UCSD-AML1 (cell line): ENCODE data around the gene DSEL.
A peak's percentile ranks its signal among the peaks of the same experiment; 100 is the strongest.

Experiments
- DNase-seq: peaks from one replicate; lab custom pipeline; 2025; ENCODE audit not compliant: unreplicated experiment; lab: John Stamatoyannopoulos, UW

DSEL gene

GRCh38 chr18:67516539-67517443 lies at the start of gene DSEL:
Gene DSEL (minus strand): TSS chr18:67516720. CDS start chr18:67514608, 2,112 bp downstream.
- peak; percentile 96 for DNase-seq

DNA sequence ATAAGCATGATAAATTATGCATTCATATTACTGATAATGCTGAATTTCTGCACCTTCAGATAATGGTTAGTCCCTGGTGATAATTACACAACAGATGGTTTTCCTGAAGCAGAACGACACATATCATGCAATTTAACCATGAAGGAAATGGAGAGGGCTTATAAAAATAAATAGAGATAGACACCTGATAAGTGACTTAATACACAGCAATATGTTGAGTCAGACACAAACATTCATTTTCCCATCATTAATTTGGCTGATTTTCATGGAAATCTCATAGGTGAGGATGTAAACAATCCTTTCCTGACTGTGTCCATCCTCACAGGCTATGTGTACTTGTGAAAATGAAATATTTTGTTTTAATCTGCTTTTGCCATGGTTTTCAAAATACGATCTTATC lies 36.9 kb upstream of the DSEL start:
- DNase-seq: no peak

DNA sequence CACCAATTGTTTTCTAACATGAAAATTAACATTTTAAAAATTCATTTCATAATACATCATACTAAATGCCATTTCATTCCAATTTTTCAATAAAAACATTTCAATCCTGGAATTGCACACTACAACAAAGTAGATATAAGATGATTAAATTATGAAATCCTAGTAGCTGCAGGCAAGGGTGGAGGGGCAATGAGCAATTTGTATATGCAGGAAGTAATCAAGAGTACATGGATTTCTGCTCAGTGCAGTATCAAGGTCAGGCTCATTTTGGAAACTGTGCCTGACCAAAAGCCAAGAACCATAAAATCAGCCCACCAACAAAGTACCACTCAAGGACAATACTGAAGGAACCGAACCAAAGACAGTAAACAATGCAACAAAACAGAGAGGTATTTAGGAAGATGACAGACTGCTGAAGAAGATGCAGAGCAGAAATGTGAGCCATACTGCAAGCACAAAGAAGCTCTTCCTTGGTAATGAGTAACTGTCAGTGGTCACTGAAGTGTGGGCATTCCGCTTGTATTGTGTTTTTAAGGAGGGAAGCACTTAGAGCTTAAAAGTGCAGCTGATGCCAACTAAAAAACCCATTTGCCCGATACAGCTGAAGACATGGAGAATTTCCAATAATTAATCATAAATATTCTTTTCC lies 34.5 kb upstream of the DSEL start:
- no peak for DNase-seq

- no peak for DNase-seq
These were observed 33.4 kb upstream of the DSEL start for GRCh38 chr18:67549946-67550345.

DNA sequence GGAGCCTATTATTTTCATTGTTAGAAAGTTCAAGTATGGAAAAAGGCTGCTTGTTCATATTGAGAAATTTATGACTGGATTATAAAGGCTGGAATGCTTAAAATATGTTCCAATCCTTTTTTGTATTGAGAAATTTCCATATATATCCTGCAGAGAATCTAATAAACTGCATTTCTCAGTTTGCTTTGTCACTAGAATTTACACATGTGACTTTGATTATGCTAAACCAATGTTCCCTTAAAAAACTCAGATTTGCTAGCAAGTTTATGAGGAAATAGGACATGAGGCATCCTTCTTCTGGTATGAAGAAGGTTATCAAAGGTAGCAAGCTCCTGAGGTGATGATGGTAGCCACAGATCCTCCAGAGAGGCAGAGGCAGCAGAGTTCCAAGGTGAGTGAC lies 29.2 kb upstream of the DSEL start:
- DNase-seq: no peak

- no peak for DNase-seq
These were observed 24.0 kb upstream of the DSEL start for GRCh38 chr18:67540559-67540958.

- no peak for DNase-seq
These were observed 15.4 kb upstream of the DSEL start for GRCh38 chr18:67531929-67532328.

- DNase-seq: no peak
These were observed 9.0 kb upstream of the DSEL start for GRCh38 chr18:67525328-67526099.

DNA sequence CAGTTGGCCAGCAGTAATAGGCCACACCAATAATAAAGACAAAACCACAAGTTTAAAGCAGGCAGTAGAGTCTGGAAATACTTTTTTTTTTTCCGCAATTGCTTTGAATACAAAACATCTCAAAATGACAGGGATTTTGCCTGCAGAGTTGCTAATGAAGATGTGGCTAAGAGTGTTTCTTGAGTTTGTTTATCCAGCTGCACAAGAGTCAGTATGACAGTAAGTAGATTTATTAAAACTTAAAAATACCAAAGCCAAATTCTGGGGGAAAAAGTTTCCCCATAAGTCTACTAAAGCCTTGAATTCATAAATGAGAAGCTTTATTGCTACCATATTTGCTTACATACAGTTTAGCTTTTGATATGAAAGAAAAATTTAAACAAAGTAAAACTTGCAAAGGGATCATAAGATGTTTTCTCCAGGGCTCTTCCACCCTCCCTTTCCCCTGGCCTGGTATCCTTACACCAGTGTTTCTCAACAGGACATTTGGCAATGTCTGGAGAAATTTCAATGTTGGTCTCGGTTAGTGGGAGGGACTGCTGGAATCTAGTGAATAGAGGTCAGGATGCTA lies 3.9 kb upstream of the DSEL start:
- DNase-seq: no peak

DNA sequence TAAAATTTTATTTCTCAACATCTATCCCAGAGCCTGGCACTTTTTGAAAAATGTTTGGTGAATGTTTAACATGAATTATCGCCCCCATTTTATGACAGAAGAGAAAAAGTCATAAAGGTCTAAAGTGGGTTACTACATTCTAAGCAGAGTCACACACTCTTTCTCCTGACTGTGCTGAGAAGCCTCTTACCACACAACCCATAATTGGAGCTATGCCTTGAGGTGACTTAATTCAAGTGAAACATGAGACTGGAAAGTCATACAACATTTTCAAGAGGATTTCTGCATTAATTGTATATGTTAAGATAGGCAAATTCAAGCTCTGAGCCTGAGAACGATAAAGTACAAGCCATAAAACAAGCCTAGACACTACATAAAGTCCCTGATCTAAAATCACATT lies 3.1 kb upstream of the DSEL start:
- DNase-seq: no peak

DNA sequence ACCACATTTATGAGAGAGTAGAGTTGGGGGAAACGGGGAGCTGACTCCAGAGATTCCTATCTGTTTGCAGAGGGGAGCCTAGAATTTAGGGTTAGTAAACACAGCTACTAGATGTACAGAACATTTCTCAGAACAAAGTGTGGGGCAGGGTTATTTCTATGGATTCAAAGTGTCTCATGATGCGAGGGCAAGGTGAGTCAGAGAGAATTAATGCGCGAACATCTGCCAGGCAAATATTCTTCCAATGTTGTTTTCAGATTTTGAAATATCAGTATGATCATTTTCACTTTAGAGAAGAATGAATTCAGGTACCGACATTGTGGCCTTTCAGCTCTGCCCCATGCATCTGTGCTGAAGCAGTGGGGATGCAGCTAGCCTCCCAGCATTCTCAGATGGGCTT lies 2.0 kb upstream of the DSEL start:
- DNase-seq: no peak

DNA sequence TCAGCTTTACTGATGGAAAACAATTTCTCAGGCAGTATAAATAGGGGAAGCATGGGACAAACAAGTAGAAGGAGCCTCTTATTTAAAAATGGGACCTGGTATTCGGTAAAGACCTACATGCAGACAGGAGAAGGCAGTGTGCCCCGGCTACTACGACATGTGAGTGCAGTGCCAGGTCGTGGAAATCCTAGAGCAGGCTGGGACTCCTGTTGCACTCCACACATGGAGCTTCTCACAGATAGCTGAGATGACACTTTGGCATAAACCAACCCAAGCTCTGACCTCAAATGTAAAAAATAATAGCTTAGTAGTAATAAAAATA lies 885 bp upstream of the DSEL start:
- DNase-seq: no peak

GRCh38 chr18:67515942-67516538 lies 480 bp downstream of the DSEL start:
- DNase-seq: peak; percentile 52

DNA sequence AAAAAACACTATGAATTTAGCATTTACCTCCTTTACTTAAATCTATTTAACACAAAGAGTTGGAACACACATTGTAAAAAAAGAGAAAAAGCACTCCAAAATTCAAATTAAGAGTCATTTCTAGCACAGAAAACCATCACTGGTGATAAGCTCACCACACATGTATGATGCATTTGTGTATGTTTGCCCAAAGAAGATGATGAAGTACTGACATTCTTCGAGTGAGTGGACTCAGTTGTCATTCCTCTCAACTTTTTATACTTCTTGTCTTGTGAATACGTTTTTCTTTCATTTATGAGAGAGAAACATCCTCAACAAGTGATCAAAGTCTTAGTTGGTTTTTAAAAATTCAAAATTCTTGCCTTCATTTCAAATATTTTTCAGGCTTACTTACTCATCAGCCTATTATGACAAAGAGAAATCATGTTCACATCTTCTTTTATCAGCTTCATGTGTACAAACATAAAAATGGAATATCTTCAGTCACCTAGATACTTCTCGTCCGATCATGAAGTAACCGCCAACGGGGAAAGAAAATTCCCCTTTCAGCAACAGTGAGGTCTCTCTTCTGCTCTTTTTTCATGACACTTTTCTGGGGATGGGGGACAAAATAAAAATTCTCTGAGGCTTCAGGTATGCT lies 1.5 kb downstream of the DSEL start:
- DNase-seq: no peak

DNA sequence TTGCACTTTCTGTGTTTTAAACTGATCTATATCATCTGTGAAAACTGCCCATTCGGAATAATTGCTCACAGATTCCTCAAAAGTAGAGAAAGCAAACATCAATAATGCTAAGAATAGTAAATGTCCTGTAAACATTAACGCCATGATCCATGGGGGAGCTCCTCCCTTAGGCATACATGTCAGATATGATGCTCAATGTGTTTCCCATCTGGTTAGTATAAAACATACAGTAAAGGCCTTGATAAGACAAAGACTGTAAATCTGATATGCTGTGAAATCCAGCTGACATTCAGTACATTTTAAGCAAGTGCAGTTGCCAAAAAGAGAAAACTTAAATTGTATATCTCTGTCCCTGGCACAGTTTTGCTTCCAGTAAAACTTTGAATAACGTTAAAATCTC lies 2.1 kb downstream of the DSEL start:
- no peak for DNase-seq

- no peak for DNase-seq
These were observed 3.2 kb downstream of the DSEL start for GRCh38 chr18:67513280-67513679.

- DNase-seq: no peak
These were observed 4.7 kb downstream of the DSEL start for GRCh38 chr18:67511840-67512239.

DNA sequence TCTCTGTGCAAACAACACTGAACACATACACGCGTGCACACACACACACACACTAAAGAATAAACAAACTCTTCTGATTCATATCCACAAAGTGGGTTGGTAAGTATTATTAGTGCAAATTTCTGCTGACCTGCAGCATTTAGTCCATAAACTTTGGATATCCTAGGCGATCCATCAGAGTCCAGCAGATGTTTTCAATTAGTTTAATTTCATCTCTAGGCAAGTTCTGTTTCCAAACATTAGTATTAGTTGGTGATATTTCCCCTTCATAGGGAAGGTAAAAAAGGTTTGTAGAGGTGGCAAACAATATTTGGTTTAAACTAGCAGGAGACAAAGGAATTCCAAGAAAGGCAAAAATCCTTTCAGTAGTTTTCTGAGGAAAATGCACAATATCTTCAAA lies 5.7 kb downstream of the DSEL start:
- DNase-seq: no peak

DNA sequence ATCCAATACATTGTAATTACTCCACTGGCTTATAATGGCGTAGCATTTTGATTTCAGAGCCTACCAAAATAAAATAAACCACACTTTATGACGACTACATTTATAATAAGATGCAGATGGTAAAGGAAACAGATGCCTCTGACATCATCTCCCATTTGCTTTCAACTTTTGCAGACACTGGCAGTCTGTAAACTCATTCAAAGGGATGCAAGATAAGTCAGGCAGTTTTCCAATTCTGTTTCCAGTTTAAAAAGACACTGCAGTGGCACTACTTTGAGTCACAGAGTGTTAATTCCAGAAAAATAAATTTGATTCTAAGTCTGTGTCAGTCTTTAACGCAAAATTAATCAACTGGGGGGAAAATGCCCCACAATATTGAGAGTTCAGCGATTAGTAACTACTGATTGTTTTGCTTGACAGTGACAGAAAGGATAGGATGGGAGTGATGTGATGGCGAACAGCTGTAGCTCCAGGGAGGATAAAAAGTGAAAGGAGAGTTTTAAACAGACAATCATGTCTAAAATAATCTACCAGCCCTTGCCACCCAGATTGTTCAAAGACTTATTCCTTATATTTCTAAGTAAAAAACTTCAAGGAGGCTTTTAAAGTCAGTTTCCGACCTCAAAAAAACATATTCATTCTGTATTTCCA lies 6.7 kb downstream of the DSEL start:
- no peak for DNase-seq

DNA sequence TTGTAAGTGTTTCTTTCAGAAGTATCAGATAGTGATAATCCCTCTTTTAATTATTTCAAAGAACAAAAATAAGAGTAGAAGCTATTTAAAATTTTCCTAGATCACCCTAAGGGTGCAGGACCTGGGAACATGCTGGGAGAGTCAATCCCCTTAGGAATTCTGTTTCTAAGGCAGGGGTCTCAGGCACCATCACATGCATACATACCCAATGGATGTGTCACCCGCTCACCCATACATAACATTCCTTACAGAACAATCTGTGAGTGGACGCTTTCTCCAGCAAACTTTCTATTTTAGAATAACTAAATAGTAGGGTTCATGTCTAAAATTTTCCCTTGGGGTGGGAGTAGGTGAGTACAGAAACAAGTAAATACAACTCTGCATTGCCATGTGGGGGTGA lies 8.4 kb downstream of the DSEL start:
- DNase-seq: no peak
